RWPE2 (cell line): ENCODE data around the gene UNC5A.

Experiments used
- ATAC-seq: fragments of 200-7000 bp; cut with Tn5 transposase; 3 replicates; pipeline ENCODE4 v1.9.1; 2021; ENCODE audit warnings: low read depth
- DNase-seq: peaks from one replicate; pipeline ENCODE4 v3.0.0-alpha.2; 2020; ENCODE audit warnings: low spot score
- H3K27ac ChIP-seq: fragments of 450-650 bp; 2 replicates; pipeline ENCODE4 v1.5.1; 2017; ENCODE audit warnings: mild to moderate bottlenecking; ENCODE audit not compliant: poor library complexity, severe bottlenecking
- H3K27me3 ChIP-seq: fragments of 250-450 bp; sonication (Bioruptor Pico); 2 replicates; pipeline ENCODE4 v1.5.1; 2021; ENCODE audit warnings: mild to moderate bottlenecking, moderate library complexity; ENCODE audit not compliant: insufficient read depth, poor library complexity, severe bottlenecking
- H3K36me3 ChIP-seq: fragments of 250-450 bp; sonication (Bioruptor Pico); 2 replicates; pipeline ENCODE4 v1.5.1; 2020; ENCODE audit warnings: low read depth, mild to moderate bottlenecking, moderate library complexity
- H3K4me1 ChIP-seq: fragments of 250-450 bp; sonication (Bioruptor Pico); 2 replicates; pipeline ENCODE4 v1.5.1; 2021; ENCODE audit warnings: mild to moderate bottlenecking, moderate library complexity; ENCODE audit not compliant: insufficient read depth, poor library complexity, severe bottlenecking
- H3K4me3 ChIP-seq: fragments of 250-450 bp; sonication (Bioruptor Pico); 2 replicates; pipeline ENCODE4 v1.5.1; 2021; ENCODE audit warnings: mild to moderate bottlenecking, moderate library complexity; ENCODE audit not compliant: severe bottlenecking
- H3K9me3 ChIP-seq: fragments of 250-450 bp; sonication (Bioruptor Pico); 2 replicates; pipeline ENCODE4 v1.5.1; 2021; ENCODE audit warnings: mild to moderate bottlenecking, moderate library complexity; ENCODE audit not compliant: severe bottlenecking
- TF ChIP-seq, protein P1 (sequence below): fragments of 450-650 bp; IDR thresholded peaks from one replicate; pipeline ENCODE4 v1.5.1; 2017; ENCODE audit warnings: mild to moderate bottlenecking, moderate library complexity; ENCODE audit not compliant: poor library complexity, severe bottlenecking

UNC5A gene

DNA sequence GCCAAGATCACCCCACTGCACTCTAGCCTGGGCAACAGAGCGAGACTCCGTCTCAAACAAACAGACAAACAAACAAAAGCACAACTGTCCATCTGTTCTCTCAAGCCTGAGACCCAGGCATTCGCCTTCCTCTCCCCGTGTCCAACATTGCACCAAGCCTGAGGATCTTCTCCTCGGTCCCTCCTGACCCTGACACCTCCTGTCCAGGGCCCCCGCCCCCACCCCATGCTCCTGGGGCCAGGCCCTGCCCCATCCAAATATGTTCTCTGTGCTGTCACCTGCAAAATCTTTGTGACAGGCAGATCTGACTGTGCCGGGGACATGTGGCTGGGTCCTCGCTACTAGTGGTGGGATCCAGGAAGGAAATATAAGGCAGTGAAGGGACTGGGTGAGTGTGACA, 33.4 kb upstream of the UNC5A start:
- no peaks in the 10 kb centered on the region for H3K4me1 ChIP-seq
- ATAC-seq (no peak), DNase-seq (no peak)
- TF ChIP-seq, protein P1, sequence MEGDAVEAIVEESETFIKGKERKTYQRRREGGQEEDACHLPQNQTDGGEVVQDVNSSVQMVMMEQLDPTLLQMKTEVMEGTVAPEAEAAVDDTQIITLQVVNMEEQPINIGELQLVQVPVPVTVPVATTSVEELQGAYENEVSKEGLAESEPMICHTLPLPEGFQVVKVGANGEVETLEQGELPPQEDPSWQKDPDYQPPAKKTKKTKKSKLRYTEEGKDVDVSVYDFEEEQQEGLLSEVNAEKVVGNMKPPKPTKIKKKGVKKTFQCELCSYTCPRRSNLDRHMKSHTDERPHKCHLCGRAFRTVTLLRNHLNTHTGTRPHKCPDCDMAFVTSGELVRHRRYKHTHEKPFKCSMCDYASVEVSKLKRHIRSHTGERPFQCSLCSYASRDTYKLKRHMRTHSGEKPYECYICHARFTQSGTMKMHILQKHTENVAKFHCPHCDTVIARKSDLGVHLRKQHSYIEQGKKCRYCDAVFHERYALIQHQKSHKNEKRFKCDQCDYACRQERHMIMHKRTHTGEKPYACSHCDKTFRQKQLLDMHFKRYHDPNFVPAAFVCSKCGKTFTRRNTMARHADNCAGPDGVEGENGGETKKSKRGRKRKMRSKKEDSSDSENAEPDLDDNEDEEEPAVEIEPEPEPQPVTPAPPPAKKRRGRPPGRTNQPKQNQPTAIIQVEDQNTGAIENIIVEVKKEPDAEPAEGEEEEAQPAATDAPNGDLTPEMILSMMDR, result no peak
- peaks cover 8% of the 10 kb centered on the region for H3K27me3 ChIP-seq
- no peaks in the 10 kb centered on the region for H3K9me3 ChIP-seq
- H3K27ac ChIP-seq, result no peak overlapping the region
- H3K4me3 ChIP-seq, result no peak overlapping the region
- no peaks in the 10 kb centered on the region for H3K36me3 ChIP-seq

DNA sequence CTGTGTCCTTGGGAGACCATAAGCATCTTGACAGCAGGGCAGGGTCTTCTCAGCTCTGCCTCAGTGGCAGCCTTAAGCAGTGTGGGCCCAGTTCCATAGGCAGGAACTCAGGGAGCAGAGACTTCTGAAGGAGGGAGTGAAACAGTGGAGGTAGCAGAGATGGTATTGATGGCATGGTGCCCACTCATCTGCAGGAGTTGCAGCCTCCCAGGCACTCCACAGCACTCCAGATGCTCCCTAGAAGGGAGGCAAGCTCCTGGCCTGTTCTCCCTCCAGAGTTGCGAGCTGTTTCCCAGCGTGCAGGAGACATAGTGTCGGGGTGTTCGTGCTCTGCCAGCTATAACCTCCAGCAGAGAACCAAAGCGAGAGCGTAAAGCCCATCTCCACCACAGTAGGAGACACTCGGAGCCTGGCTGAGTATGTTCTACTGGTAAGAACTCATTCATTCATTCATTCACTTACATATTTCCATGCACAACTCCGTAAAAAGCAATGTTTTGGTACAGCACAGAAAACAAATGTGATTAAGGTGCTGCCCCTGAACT, 31.4 kb upstream of the UNC5A start:
- no peak overlapping the region for H3K27ac ChIP-seq
- peaks cover 8% of the 10 kb centered on the region for H3K27me3 ChIP-seq
- TF ChIP-seq, protein P1, result no peak
- peaks cover 2% of the 10 kb centered on the region for H3K9me3 ChIP-seq
- ATAC-seq (no peak), DNase-seq (no peak)
- no peak overlapping the region for H3K4me3 ChIP-seq
- H3K36me3 ChIP-seq, result no peaks in the 10 kb centered on the region
- H3K4me1 ChIP-seq, result peaks cover 4% of the 10 kb centered on the region

DNA sequence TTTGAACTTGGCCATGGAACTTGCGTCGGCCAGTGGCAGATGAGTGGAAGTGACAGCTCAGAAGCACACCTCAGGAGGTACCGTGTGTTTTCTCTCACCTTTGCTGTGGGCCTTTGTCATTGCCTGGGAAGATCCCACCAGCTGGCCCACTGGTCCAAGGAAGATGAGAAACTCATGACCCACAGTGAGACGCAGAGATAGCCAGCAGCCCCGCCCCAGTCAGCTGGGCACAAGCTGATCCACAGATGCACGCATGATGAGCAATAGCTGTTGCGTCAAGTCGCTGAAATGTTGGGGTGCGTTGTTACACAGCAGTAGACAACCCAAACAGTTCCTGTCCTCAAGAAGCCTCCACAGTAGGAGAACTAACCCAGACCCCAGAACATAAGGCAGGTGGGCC, 30.8 kb upstream of the UNC5A start:
- Histone ChIP-seq H3K4me3 (no peak overlapping the region), H3K27ac (no peak overlapping the region), H3K4me1 (peaks cover 9% of the 10 kb centered on the region), H3K27me3 (peaks cover 8% of the 10 kb centered on the region), H3K9me3 (peaks cover 2% of the 10 kb centered on the region), H3K36me3 (no peaks in the 10 kb centered on the region)
- DNase-seq, result peak; percentile 60
- ATAC-seq, result no peak
- TF ChIP-seq, protein P1, result no peak

DNA sequence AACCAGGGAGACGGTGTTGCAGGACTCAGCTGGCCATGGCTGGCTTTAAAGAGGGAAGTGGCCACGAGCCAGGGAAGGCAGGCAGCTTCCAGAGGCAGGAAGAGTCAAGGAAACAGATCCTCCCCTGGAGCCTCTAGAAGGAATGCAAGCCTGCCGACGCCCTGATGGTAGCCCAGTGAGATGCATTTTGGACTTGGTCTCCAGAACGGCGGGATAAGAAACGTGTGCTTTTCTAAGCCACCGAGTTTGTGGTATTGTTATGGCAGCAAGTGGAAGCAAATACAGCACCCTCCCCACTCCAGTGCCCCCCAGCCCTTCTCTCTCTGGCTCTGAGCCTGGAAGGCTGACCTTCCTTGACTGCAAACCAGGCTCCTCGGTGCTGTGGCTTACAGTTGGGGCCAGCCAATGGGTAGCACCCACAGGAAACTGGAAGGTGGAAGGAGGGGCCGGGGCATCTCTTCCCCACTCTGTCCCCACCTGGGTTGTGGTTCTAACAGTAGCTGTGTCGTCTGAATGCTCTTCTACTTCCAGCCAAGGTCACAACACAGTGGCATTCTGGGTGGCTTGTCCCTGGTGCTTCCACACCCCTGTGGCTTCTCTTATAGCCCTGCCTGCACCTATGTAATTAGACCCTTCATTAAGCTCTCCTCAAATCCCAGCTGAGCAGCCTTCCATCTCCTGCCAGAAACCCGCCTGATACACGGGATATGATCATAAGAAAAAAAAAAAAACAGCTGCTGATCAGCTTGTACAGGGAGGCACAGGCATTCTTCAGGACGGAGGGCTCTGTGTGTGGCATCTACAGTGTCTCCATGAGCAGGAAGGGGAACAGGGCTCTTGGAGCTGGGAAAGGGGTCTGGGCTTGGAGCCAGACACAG, 29.9 kb upstream of the UNC5A start:
- Histone ChIP-seq H3K27me3 (peaks cover under 1% of the 10 kb centered on the region), H3K4me1 (peaks cover 12% of the 10 kb centered on the region), H3K9me3 (peaks cover 2% of the 10 kb centered on the region), H3K4me3 (no peak overlapping the region), H3K27ac (no peak overlapping the region), H3K36me3 (no peaks in the 10 kb centered on the region)
- TF ChIP-seq, protein P1, result no peak
- ATAC-seq (no peak), DNase-seq (peak; percentile 41)

DNA sequence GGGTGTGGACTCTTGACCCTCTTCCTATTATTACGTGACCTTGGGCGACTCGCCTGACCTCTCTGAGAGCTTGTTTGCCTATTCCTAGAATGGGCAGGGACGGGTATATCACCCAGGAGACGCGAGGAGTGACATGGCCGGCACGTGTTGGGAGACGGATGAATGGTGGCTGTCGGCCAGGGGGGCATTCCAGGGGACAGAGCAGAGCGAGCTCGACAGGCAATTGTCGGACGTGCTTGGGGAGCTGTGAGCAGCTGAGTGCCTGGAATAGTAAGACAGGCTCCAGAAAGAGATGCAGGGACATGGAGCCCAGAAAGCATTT, 29.3 kb upstream of the UNC5A start:
- DNase-seq, result peak; percentile 50
- H3K27me3 ChIP-seq, result no peaks in the 10 kb centered on the region
- ATAC-seq, result no peak
- H3K27ac ChIP-seq, result no peak overlapping the region
- H3K36me3 ChIP-seq, result no peaks in the 10 kb centered on the region
- H3K4me1 ChIP-seq, result peaks cover 12% of the 10 kb centered on the region
- TF ChIP-seq, protein P1, result no peak
- no peak overlapping the region for H3K4me3 ChIP-seq
- peaks cover 2% of the 10 kb centered on the region for H3K9me3 ChIP-seq
